G401.6 (cell line): Measurements from ENCODE around the gene DIRAS2.
"Not testable (repeated sequence)": the region's sequence is repeated elsewhere in the genome, so short reads cannot be mapped to it uniquely, and the experiment has no call there.

ENCODE experiments used
- FAIRE-seq: peaks from 2 replicates; lab custom pipeline; 2012; peaks lifted over from hg19 to GRCh38; lab: Jason Lieb, UNC

Gene DIRAS2

GRCh38 chr9:90642570-90643539 lies at the start of gene DIRAS2:
DIRAS2 (minus strand) TSS chr9:90642824; CDS start chr9:90613827, 28,997 bp downstream.
- no peak for FAIRE-seq

DNA sequence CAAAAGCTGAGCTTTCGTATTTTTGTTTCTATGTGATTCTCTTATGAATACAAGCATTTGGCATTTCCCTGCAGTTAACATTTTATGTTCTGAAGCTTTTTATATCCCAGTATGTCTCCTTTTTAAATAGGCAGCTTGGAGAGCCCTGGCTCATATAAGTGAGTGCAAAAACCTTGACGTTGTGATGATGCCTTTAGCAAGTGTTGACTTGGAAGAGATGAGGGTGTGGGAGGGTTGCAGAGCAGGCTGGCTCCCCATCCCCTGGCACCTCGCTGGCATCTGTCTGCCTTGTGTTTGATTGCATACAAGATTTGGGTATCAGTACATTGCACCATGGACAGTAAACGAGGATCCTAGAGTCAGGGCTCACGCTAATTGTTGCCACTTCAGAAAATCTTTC lies 42.1 kb upstream of the DIRAS2 start:
- no peak for FAIRE-seq

- no peak for FAIRE-seq
Measured at GRCh38 chr9:90684106-90684505, 41.5 kb upstream of the DIRAS2 start.

- no peak for FAIRE-seq
Measured at GRCh38 chr9:90680534-90680933, 37.9 kb upstream of the DIRAS2 start.

- no peak for FAIRE-seq
Measured at GRCh38 chr9:90665072-90665471, 22.4 kb upstream of the DIRAS2 start.

GRCh38 chr9:90659650-90660364 lies 17.2 kb upstream of the DIRAS2 start:
- no peak for FAIRE-seq

DNA sequence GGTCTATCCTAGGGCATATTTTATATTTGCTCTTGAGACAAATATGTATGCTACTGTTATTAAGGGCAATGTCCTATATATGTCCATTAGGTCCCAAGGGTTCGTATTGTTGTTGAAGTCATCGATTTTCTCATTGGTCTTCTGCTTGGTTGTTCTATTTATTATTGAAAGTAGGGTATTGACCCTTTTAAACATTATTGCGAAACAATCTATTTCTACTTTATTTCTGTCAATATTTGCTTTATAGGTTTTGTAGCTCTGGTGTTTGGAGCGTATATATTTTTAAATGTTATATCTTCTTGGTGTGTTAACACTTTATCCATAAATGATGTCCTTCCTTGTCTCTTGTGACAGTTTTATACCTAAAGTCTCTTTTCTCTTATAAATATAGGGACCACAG lies 16.2 kb upstream of the DIRAS2 start:
- no peak for FAIRE-seq

- no peak for FAIRE-seq
Measured at GRCh38 chr9:90658181-90658580, 15.6 kb upstream of the DIRAS2 start.

- FAIRE-seq: not testable (repeated sequence)
Measured at GRCh38 chr9:90656876-90657275, 14.3 kb upstream of the DIRAS2 start.

DNA sequence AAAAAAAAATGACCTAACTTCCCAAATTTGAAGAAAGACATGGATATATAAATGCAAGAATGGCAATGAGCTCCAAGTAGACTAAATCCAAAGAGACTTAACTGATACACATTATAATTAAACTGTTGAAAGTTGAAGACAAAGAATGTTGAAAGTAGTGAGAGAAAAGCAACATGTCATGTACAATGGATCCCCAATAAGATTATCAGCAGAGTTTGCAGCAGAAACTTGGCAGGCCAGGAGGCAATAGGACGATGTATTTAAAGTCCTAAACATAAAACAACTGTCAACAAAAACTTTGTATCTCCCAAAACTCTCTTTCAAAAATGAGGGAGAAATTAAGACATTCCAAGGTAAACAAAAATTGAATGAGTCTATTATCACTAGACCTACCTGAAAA lies 8.6 kb upstream of the DIRAS2 start:
- no peak for FAIRE-seq

GRCh38 chr9:90647843-90648242 lies 5.2 kb upstream of the DIRAS2 start:
- no peak for FAIRE-seq

DNA sequence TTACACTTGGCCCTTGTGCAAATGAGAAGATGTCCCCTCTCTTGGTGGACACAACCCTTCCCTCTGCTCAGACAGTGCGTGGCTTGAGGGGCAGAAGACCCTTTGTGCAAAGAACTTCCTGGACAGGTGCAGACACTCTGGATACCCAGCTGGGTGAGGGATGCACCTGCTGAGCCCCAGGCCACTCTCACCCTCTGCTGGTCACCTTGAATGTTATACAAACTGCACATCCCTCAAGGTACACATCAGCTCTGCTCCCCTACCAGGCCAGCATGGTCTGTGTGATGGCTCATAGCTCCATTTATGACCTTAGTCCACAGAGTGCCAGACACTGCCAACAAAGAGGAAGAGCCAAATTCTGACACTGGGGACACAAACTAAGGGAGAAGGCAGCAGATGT lies 3.1 kb upstream of the DIRAS2 start:
- no peak for FAIRE-seq

DNA sequence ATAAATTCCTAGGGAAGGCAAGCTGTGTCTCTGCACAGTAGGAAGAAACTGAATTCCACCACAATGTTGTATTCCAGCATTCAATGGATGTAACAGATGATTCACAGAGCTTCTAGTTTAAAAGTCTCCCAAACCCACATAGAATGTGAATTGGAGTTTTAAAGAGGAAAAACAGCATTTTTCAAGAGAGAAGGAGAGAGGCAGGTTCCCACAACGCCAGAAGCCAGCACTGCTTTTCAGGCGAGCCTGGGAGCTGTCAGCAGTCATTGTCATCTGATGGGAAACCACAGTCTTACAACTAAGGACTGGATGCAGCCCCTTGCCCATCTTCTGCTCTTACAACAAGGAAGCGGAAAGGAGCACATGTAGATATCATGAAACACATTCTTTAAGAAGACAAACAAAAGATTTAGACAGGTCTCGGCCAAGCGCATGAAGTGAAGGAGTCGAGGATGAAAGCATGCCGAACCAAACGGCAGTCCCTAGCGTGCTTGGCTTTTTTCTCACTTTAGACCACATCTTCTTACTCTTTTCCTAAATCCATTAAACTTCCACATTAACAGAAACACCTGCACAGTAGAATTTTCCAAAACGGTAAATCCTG lies 638 bp downstream of the DIRAS2 start:
- FAIRE-seq: no peak

DNA sequence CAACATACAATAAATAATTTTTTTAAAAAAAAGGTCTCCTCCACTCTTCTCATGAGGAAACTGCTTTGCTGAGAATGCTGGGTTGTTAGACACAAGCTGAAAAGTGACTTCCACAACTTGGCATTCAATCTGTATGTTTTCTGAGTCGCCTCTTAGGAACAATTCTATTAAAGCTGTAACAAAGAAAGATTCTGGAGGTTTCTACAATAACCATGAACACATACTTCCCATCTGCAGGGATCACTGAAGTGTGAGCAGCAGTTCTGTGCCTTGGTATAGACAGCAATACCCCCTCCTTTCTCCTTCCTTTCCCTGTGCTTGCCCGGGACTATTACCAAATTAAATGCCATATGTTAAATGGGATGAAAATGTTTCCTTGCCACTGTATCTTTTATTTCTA lies 1.5 kb downstream of the DIRAS2 start:
- no peak for FAIRE-seq

DNA sequence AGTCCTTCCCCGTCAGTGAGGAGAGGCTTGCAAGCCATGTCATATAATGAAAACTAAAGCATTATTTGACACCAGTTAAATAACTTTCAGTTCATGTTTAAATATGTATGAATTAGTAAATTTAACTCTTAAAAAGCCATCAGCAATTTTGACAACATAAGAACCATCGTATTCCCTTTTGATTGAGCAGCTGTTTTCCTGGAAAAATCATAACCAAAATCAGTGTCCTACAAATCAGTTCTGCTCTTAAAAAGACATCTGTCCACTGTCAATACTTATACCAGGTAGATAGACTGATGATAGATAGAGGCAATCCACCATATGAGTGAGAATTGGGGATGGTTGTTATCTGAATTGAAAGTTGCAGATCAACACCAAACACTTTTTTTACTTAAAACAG lies 2.3 kb downstream of the DIRAS2 start:
- no peak for FAIRE-seq

- no peak for FAIRE-seq
Measured at GRCh38 chr9:90637626-90638025, 5.0 kb downstream of the DIRAS2 start.

GRCh38 chr9:90632647-90633207 lies 9.9 kb downstream of the DIRAS2 start:
- no peak for FAIRE-seq

DNA sequence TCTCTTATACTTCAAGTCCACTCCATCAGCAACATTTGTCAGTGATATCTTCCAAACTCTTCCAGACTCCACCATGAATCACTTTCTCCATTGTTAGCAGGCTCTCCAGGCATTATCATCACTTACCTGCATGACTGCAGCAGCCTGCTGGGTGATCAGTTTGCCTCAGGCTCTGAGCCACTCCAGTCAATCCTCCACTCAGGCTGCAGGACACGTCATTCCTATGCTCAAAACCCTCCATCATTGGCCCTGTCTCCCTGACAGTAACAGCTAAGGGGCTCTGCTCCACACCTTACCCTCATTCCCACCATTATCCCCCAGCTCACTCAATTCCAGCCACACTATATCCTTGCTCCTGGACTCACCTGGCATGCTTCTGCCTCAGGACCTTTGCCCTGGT lies 10.7 kb downstream of the DIRAS2 start:
- FAIRE-seq: no peak

- FAIRE-seq: no peak
Measured at GRCh38 chr9:90629991-90630390, 12.6 kb downstream of the DIRAS2 start.

- no peak for FAIRE-seq
Measured at GRCh38 chr9:90629354-90629753, 13.3 kb downstream of the DIRAS2 start.

- no peak for FAIRE-seq
Measured at GRCh38 chr9:90616806-90617205, 25.8 kb downstream of the DIRAS2 start.

DNA sequence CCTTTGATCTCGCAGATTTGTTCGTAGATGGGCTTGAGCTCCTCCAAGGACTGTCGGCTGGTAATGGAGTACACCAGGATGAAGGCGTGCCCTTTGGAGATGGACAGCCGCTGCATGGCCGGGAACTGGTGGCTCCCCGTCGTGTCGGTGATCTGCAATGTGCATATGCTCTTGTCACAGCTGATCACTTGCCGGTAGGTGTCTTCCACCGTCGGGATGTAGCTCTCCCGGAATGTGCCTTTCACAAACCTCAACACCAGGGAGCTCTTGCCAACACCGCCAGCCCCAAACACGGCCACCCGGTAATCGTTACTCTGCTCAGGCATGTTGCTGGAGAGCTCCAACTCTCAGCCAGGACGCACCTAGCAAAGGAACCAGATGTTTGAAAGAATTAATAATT lies 29.1 kb downstream of the DIRAS2 start:
- no peak for FAIRE-seq

- FAIRE-seq: no peak
Measured at GRCh38 chr9:90612957-90613356, 29.7 kb downstream of the DIRAS2 start.
